ENCODE measurements around the gene TNNC1. TPM values are rescaled to one million over a fixed set of nuclear protein-coding genes. Genes with fewer than 3 reads are reported as not detected.
A peak's percentile ranks its signal among the peaks of the same experiment; 100 is the strongest.

TNNC1 gene
- total RNA-seq, 1 experiment from 2014 or later: 5.6 TPM

GRCh38 chr3:52446631-52447511 lies 7.0 kb downstream of the TNNC1 start:
- Histone ChIP-seq H4K5ac (ENCODE audit: insufficient read length, low read depth, low read length) (no peak overlapping the region), H3K23ac (ENCODE audit: insufficient read length, low read depth, low read length) (no peak overlapping the region), H3K79me1 (ENCODE audit: insufficient read depth, low read depth, low read length, poor library complexity, severe bottlenecking) (no peaks in the 10 kb centered on the region), H3K27ac (ENCODE audit: insufficient read length, low read depth, low read length) (no peak overlapping the region), H2AFZ (ENCODE audit: low read length) (no peak overlapping the region), H3K9ac (ENCODE audit: extremely low read depth, insufficient read length, low read length) (peak overlapping the region; percentile 10), H3K4me1 (ENCODE audit: insufficient read depth, low read length) (no peaks in the 10 kb centered on the region; the same call in 1 of the 2 replicates), H4K20me1 (ENCODE audit: control insufficient read depth, insufficient read depth, insufficient read length) (no peaks in the 10 kb centered on the region), H2BK120ac (ENCODE audit: low read depth, low read length, poor library complexity, severe bottlenecking) (no peak overlapping the region), H3K9me3 (ENCODE audit: control insufficient read depth, low read depth, low read length) (no peaks in the 10 kb centered on the region), H3K4ac (ENCODE audit: low read depth, low read length) (no peak overlapping the region), H4K8ac (replicated peaks; ENCODE audit: insufficient read length, low read depth, low read length) (no peak overlapping the region), H3K27me3 (ENCODE audit: insufficient read depth, low read length) (no peaks in the 10 kb centered on the region), H2BK5ac (ENCODE audit: insufficient read length, low read length) (no peak overlapping the region), H3K14ac (ENCODE audit: insufficient read depth, low read length) (no peak overlapping the region), H2BK15ac (ENCODE audit: low read depth, low read length) (no peak overlapping the region), H2AK5ac (ENCODE audit: insufficient read length, low read length) (no peak overlapping the region), H4K91ac (ENCODE audit: insufficient read length, low read depth, low read length) (no peak overlapping the region), H3K23me2 (ENCODE audit: insufficient read length, low read depth, low read length, poor library complexity, severe bottlenecking) (no peaks in the 10 kb centered on the region), H3K56ac (ENCODE audit: insufficient read length, low read depth, low read length) (no peak overlapping the region), H2BK20ac (ENCODE audit: low read depth, low read length, poor library complexity, severe bottlenecking) (no peak overlapping the region), H3K79me2 (ENCODE audit: insufficient read depth, low read length) (no peaks in the 10 kb centered on the region), H3K18ac (ENCODE audit: insufficient read length, low read depth, low read length) (peak overlapping the region; percentile 35), H2BK12ac (ENCODE audit: insufficient read length, low read depth, low read length) (no peak overlapping the region), H3K4me2 (ENCODE audit: insufficient read depth, insufficient read length, low read length) (no peak overlapping the region), H3T11ph (ENCODE audit: low read length) (no peak overlapping the region)
- TF ChIP-seq, protein P1, sequence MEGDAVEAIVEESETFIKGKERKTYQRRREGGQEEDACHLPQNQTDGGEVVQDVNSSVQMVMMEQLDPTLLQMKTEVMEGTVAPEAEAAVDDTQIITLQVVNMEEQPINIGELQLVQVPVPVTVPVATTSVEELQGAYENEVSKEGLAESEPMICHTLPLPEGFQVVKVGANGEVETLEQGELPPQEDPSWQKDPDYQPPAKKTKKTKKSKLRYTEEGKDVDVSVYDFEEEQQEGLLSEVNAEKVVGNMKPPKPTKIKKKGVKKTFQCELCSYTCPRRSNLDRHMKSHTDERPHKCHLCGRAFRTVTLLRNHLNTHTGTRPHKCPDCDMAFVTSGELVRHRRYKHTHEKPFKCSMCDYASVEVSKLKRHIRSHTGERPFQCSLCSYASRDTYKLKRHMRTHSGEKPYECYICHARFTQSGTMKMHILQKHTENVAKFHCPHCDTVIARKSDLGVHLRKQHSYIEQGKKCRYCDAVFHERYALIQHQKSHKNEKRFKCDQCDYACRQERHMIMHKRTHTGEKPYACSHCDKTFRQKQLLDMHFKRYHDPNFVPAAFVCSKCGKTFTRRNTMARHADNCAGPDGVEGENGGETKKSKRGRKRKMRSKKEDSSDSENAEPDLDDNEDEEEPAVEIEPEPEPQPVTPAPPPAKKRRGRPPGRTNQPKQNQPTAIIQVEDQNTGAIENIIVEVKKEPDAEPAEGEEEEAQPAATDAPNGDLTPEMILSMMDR (conservative IDR thresholded peaks at IDR 0.05): peak; percentile 100
- Mint-ChIP-seq H3K27me3 (ENCODE audit: low read depth) (peaks cover 6% of the 10 kb centered on the region), H3K36me3 (ENCODE audit: insufficient read depth in 1 of 3, low read depth in 3 of 3) (no peaks in the 10 kb centered on the region; a peak in 1 of 7 replicates), H3K4me3 (0 out of 5 replicates have a peak overlapping the region, but pooled peaks of 1 of the 2 experiments have one; percentile 5), H3K9me3 (no peaks in the 10 kb centered on the region), H3K27ac (peak overlapping the region in 2 of 3 experiments; percentile 63 to 69; a peak in 3 of 7 replicates), H3K4me1 (peaks cover 21 to 24% of the 10 kb centered on the region in 2 experiments)
- DNase-seq: peak; percentile 88
- no CpG with 5 or more reads among the region's 13 CpGs for WGBS (ENCODE audit: extremely low coverage, insufficient read length, low lambda C conversion rate)
